Measurements from ENCODE around the gene RPS6KA2.

Gene RPS6KA2

DNA sequence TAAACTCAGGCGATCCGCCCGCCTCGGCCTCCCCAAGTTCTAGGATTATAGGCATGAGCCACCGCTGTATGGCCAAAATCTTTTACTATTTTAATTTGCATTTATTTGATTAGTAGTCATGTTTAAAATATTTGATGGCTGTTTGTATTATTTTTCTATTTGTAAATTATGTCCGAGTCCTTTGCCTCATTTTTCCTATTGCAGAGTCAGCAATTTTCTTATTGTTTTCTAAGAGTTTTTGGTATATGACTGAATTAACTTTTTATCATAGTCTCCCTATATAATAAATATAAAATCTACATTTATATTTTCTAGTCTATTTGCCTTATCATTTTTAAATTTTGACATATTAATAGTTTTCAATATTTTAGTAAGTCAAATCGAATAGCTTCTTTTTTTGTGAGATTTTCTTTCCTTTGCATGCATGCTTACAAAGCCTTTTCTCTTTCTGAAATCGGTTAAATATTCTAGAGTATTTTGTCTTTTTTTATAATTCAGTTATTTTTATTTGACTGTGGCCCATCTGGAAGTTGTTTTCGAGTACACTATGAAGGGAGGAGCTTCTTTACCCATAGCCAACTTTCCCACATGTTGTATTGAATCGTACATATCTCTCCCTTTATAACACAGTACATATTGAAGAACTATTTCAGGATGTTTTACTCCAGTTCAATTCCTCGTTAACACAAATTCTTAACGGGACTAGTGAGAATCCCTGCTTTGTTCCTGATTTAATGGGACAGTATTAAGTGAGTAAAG, 34.5 kb upstream of the RPS6KA2 start:
- H3K4me3 ChIP-seq (ENCODE audit: low read length) = no peak overlapping the region
- TF ChIP-seq, protein P1, sequence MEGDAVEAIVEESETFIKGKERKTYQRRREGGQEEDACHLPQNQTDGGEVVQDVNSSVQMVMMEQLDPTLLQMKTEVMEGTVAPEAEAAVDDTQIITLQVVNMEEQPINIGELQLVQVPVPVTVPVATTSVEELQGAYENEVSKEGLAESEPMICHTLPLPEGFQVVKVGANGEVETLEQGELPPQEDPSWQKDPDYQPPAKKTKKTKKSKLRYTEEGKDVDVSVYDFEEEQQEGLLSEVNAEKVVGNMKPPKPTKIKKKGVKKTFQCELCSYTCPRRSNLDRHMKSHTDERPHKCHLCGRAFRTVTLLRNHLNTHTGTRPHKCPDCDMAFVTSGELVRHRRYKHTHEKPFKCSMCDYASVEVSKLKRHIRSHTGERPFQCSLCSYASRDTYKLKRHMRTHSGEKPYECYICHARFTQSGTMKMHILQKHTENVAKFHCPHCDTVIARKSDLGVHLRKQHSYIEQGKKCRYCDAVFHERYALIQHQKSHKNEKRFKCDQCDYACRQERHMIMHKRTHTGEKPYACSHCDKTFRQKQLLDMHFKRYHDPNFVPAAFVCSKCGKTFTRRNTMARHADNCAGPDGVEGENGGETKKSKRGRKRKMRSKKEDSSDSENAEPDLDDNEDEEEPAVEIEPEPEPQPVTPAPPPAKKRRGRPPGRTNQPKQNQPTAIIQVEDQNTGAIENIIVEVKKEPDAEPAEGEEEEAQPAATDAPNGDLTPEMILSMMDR (conservative IDR thresholded peaks at IDR 0.05; ENCODE audit: low read depth, low read length) = no peak
- DNase-seq (ENCODE audit: low read depth) = no peak

- TF ChIP-seq, protein P1 (conservative IDR thresholded peaks at IDR 0.05; ENCODE audit: low read depth, low read length) = no peak
- H3K4me3 ChIP-seq (ENCODE audit: low read length) = no peak overlapping the region
These were observed 33.2 kb upstream of the RPS6KA2 start for GRCh38 chr6:166660157-166660688.

DNA sequence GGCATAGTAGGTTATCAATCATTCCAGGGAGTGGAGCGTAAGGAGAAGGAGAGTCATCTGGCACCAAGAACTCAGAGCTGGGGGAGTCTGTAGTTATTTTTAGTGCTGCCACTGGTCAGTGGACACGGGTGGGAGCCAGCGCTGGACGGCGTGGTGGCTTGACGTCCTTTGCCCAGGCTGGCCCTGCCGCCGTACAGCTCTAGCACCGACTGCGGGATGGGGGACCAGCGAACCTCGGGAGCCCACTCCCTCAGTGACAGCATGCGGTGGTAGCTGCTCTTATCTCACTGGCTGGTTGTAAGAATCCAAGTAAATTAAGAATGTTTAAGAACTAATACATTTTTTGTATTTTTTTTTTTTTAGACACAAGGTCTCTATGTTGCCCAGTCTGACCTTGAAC, 32.5 kb upstream of the RPS6KA2 start:
- TF ChIP-seq, protein P1 (conservative IDR thresholded peaks at IDR 0.05; ENCODE audit: low read depth, low read length) = no peak
- no peak overlapping the region for H3K4me3 ChIP-seq (ENCODE audit: low read length)
- DNase-seq (ENCODE audit: low read depth) = no peak

More at GRCh38 chr6:166660157-166660688, 33.2 kb upstream of the RPS6KA2 start:
- DNase-seq (ENCODE audit: low read depth) = no peak

- H3K4me3 ChIP-seq (ENCODE audit: low read length) = no peak overlapping the region
- TF ChIP-seq, protein P1 (conservative IDR thresholded peaks at IDR 0.05; ENCODE audit: low read depth, low read length) = no peak
- DNase-seq (ENCODE audit: low read depth) = no peak
These were observed 31.7 kb upstream of the RPS6KA2 start for GRCh38 chr6:166658792-166659150.

DNA sequence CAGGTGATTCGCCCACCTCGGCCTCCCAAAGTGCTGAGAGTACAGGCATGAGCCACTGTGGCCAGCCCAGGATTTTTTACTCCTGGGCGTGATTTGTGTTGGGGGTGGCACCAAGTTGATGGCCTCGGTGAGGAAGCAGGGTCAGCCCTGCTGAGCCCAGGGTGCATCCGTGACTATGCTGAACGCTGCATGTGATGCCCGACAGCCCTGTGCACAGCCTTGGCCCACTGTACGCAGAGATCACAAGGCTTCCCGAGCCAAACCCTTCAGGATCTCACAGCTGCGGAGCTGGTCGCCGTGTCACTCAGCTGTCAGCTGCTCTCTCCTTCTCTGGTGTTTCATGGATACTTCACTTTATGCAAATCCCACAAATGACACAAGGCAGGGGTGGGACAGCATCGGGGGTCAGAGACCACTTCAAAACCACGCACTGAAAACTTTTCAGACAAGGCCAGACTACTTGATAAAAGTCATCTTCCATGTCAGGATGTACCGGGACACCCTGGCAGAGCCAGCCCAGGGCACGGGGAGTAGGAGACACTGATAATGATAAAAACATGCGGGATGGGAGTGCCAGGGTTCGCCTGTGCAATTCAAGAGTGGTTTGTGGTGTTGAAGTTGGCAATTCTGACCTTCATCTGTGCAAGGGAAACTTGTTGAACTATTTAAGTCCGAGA, 31.2 kb upstream of the RPS6KA2 start:
- no peak overlapping the region for H3K4me3 ChIP-seq (ENCODE audit: low read length)
- DNase-seq (ENCODE audit: low read depth) = no peak
- TF ChIP-seq, protein P1 (conservative IDR thresholded peaks at IDR 0.05; ENCODE audit: low read depth, low read length) = no peak

- no peak for DNase-seq (ENCODE audit: low read depth)
- TF ChIP-seq, protein P1 (conservative IDR thresholded peaks at IDR 0.05; ENCODE audit: low read depth, low read length) = no peak
- no peak overlapping the region for H3K4me3 ChIP-seq (ENCODE audit: low read length)
These were observed 30.5 kb upstream of the RPS6KA2 start for GRCh38 chr6:166657531-166657930.

Data from retinal pigment epithelial cell (primary cell).